Measurements from ENCODE around the gene RASSF8. TPM values are rescaled to one million over a fixed set of nuclear protein-coding genes. Genes with fewer than 3 reads are reported as not detected.

RASSF8 gene
- total RNA-seq, 1 donor from 2014 or later = 77.0 TPM

- H3F3A ChIP-seq (ENCODE audit: low read depth) = peaks cover 30% of the 10 kb centered on the region
- H3K27me3 Mint-ChIP-seq (ENCODE audit: insufficient read depth, low read depth) = no peaks in the 10 kb centered on the region
- no peaks in the 10 kb centered on the region for H3K36me3 ChIP-seq
- no peak overlapping the region for H3K27ac Mint-ChIP-seq
- peaks cover 27% of the 10 kb centered on the region for H3K4me1 Mint-ChIP-seq
- H3K4me2 ChIP-seq = no peak overlapping the region
- H3K36me3 Mint-ChIP-seq = peaks cover 11% of the 10 kb centered on the region
- H3K4me3 Mint-ChIP-seq = no peak overlapping the region
- H4K20me1 ChIP-seq (ENCODE audit: low read depth) = peaks cover 47% of the 10 kb centered on the region
- no peaks in the 10 kb centered on the region for H3K27me3 ChIP-seq
- H3K9me3 Mint-ChIP-seq = peaks cover 4% of the 10 kb centered on the region
- no peak overlapping the region for H3K27ac ChIP-seq
- no peak for TF ChIP-seq EZH2phosphoT487 (IDR thresholded peaks at IDR 0.05)
- TF ChIP-seq, protein P1, sequence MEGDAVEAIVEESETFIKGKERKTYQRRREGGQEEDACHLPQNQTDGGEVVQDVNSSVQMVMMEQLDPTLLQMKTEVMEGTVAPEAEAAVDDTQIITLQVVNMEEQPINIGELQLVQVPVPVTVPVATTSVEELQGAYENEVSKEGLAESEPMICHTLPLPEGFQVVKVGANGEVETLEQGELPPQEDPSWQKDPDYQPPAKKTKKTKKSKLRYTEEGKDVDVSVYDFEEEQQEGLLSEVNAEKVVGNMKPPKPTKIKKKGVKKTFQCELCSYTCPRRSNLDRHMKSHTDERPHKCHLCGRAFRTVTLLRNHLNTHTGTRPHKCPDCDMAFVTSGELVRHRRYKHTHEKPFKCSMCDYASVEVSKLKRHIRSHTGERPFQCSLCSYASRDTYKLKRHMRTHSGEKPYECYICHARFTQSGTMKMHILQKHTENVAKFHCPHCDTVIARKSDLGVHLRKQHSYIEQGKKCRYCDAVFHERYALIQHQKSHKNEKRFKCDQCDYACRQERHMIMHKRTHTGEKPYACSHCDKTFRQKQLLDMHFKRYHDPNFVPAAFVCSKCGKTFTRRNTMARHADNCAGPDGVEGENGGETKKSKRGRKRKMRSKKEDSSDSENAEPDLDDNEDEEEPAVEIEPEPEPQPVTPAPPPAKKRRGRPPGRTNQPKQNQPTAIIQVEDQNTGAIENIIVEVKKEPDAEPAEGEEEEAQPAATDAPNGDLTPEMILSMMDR (IDR thresholded peaks at IDR 0.05) = no peak
- no peak for TF ChIP-seq EZH2 (IDR thresholded peaks at IDR 0.05)
- no peaks in the 10 kb centered on the region for H3K9me3 ChIP-seq (ENCODE audit: low read depth)
- H2AFZ ChIP-seq (replicated peaks) = no peak overlapping the region
- H3K4me1 ChIP-seq = peaks cover 75% of the 10 kb centered on the region
- DNase-seq (ENCODE audit: low spot score) = no peak
- peaks cover 100% of the 10 kb centered on the region for H3K79me2 ChIP-seq (ENCODE audit: low read depth)
- no peak overlapping the region for H3K4me3 ChIP-seq
- no peak overlapping the region for H3K9ac ChIP-seq
Measured at GRCh38 chr12:25975179-25975578, 16.7 kb downstream of the RASSF8 start.

- peaks cover 77% of the 10 kb centered on the region for H3K4me1 ChIP-seq
- TF ChIP-seq EZH2phosphoT487 (IDR thresholded peaks at IDR 0.05) (no peak), EZH2 (IDR thresholded peaks at IDR 0.05) (no peak)
- TF ChIP-seq, protein P1 (IDR thresholded peaks at IDR 0.05) = no peak
- peaks cover 30% of the 10 kb centered on the region for H3F3A ChIP-seq (ENCODE audit: low read depth)
- H3K79me2 ChIP-seq (ENCODE audit: low read depth) = peaks cover 100% of the 10 kb centered on the region
- no peak overlapping the region for H2AFZ ChIP-seq (replicated peaks)
- no peak for DNase-seq (ENCODE audit: low spot score)
- H3K4me3 ChIP-seq = no peak overlapping the region
- H3K9me3 ChIP-seq (ENCODE audit: low read depth) = no peaks in the 10 kb centered on the region
- no peak overlapping the region for H3K4me2 ChIP-seq
- H3K36me3 Mint-ChIP-seq = peaks cover 12% of the 10 kb centered on the region
- H3K9me3 Mint-ChIP-seq = peaks cover 6% of the 10 kb centered on the region
- no peaks in the 10 kb centered on the region for H3K27me3 Mint-ChIP-seq (ENCODE audit: insufficient read depth, low read depth)
- H3K9ac ChIP-seq = no peak overlapping the region
- no peaks in the 10 kb centered on the region for H3K27me3 ChIP-seq
- H4K20me1 ChIP-seq (ENCODE audit: low read depth) = peaks cover 42% of the 10 kb centered on the region
- H3K36me3 ChIP-seq = no peaks in the 10 kb centered on the region
- H3K27ac Mint-ChIP-seq = no peak overlapping the region
- no peak overlapping the region for H3K4me3 Mint-ChIP-seq
- peaks cover 27% of the 10 kb centered on the region for H3K4me1 Mint-ChIP-seq
- H3K27ac ChIP-seq = no peak overlapping the region
Measured at GRCh38 chr12:25975682-25976081, 17.2 kb downstream of the RASSF8 start.

- Histone ChIP-seq H3K4me2 (peak overlapping the region; percentile 50), H3K27me3 (no peaks in the 10 kb centered on the region), H3K27ac (peak overlapping the region; percentile 39), H3F3A (ENCODE audit: low read depth) (peaks cover 30% of the 10 kb centered on the region), H4K20me1 (ENCODE audit: low read depth) (peaks cover 36% of the 10 kb centered on the region), H3K79me2 (ENCODE audit: low read depth) (peaks cover 100% of the 10 kb centered on the region), H3K4me1 (peaks cover 78% of the 10 kb centered on the region), H3K9ac (no peak overlapping the region), H3K4me3 (no peak overlapping the region), H2AFZ (replicated peaks) (no peak overlapping the region), H3K36me3 (no peaks in the 10 kb centered on the region), H3K9me3 (ENCODE audit: low read depth) (no peaks in the 10 kb centered on the region)
- Mint-ChIP-seq H3K9me3 (peaks cover 7% of the 10 kb centered on the region), H3K27ac (no peak overlapping the region), H3K36me3 (peaks cover 13% of the 10 kb centered on the region), H3K4me1 (peaks cover 27% of the 10 kb centered on the region), H3K4me3 (no peak overlapping the region), H3K27me3 (ENCODE audit: insufficient read depth, low read depth) (no peaks in the 10 kb centered on the region)
- TF ChIP-seq, protein P1 (IDR thresholded peaks at IDR 0.05) = no peak
- TF ChIP-seq EZH2 (IDR thresholded peaks at IDR 0.05) = no peak
- no peak for TF ChIP-seq EZH2phosphoT487 (IDR thresholded peaks at IDR 0.05)
- DNase-seq (ENCODE audit: low spot score) = no peak
Measured at GRCh38 chr12:25976289-25976688, 17.8 kb downstream of the RASSF8 start.
